ENCODE results near the gene TNPO2.

The TNPO2 gene

GRCh38 chr19:12723641-12724426 is at the start of gene TNPO2:
Gene TNPO2, minus strand, starts transcription at chr19:12723932. Its CDS starts 2,955 bp downstream, at chr19:12720977.
- no peak for DNase-seq (ENCODE audit: low read depth)

GRCh38 chr19:12772323-12772722 is 48.6 kb upstream of the TNPO2 start:
- no peak for DNase-seq (ENCODE audit: low read depth)

GRCh38 chr19:12770922-12771321 is 47.2 kb upstream of the TNPO2 start:
- DNase-seq (ENCODE audit: low read depth): no peak

GRCh38 chr19:12769689-12770088 is 46.0 kb upstream of the TNPO2 start:
- DNase-seq (ENCODE audit: low read depth): no peak

GRCh38 chr19:12767666-12768065 is 43.9 kb upstream of the TNPO2 start:
- no peak for DNase-seq (ENCODE audit: low read depth)

- no peak for DNase-seq (ENCODE audit: low read depth)
Observed at GRCh38 chr19:12767150-12767549, 43.4 kb upstream of the TNPO2 start.

- no peak for DNase-seq (ENCODE audit: low read depth)
Observed at GRCh38 chr19:12766051-12766521, 42.4 kb upstream of the TNPO2 start.

GRCh38 chr19:12764698-12765097 is 41.0 kb upstream of the TNPO2 start:
- no peak for DNase-seq (ENCODE audit: low read depth)

GRCh38 chr19:12763100-12763499 is 39.4 kb upstream of the TNPO2 start:
- DNase-seq (ENCODE audit: low read depth): no peak

GRCh38 chr19:12759686-12760085 is 36.0 kb upstream of the TNPO2 start:
- no peak for DNase-seq (ENCODE audit: low read depth)

GRCh38 chr19:12757544-12758274 is 34.0 kb upstream of the TNPO2 start:
- DNase-seq (ENCODE audit: low read depth): no peak

GRCh38 chr19:12756150-12756883 is 32.6 kb upstream of the TNPO2 start:
- no peak for DNase-seq (ENCODE audit: low read depth)

- no peak for DNase-seq (ENCODE audit: low read depth)
Observed at GRCh38 chr19:12754465-12755196, 30.9 kb upstream of the TNPO2 start.

- DNase-seq (ENCODE audit: low read depth): no peak
Observed at GRCh38 chr19:12752056-12752781, 28.5 kb upstream of the TNPO2 start.

GRCh38 chr19:12751635-12752034 is 27.9 kb upstream of the TNPO2 start, which contains the start of gene BEST2:
Gene BEST2, plus strand, starts transcription at chr19:12751791. Its CDS starts 802 bp downstream, at chr19:12752593.
- DNase-seq (ENCODE audit: low read depth): no peak

- DNase-seq (ENCODE audit: low read depth): no peak
Observed at GRCh38 chr19:12750851-12751250, 27.1 kb upstream of the TNPO2 start.

- no peak for DNase-seq (ENCODE audit: low read depth)
Observed at GRCh38 chr19:12749938-12750521, 26.3 kb upstream of the TNPO2 start.

GRCh38 chr19:12748489-12748888 is 24.8 kb upstream of the TNPO2 start:
- DNase-seq (ENCODE audit: low read depth): no peak

- DNase-seq (ENCODE audit: low read depth): no peak
Observed at GRCh38 chr19:12745166-12745897, 21.6 kb upstream of the TNPO2 start.

GRCh38 chr19:12737835-12738351 is 14.2 kb upstream of the TNPO2 start:
- no peak for DNase-seq (ENCODE audit: low read depth)
